Tibial nerve (tissue), 3 donors: ENCODE measurements around the gene CUZD1.

Source experiments
- CTCF ChIP-seq, 5 experiments: fragments of 200-600 bp in 3 of 5; fragments of 450-650 bp in 2 of 5; sonication (generic) in 3 of 5; IDR thresholded peaks; one replicate each; pipeline ENCODE4 v1.5.1; 2016 to 2019; ENCODE audit warnings: antibody characterized with exemption in 5 of 5, mild to moderate bottlenecking in 3 of 5, moderate library complexity in 2 of 5
- POLR2A ChIP-seq, 2 donors: fragments of 450-650 bp; IDR thresholded peaks; one replicate each; pipeline ENCODE4 v1.6.1; 2017; ENCODE audit warnings: antibody characterized with exemption in 2 of 2, mild to moderate bottlenecking in 2 of 2, moderate library complexity in 2 of 2

DNA sequence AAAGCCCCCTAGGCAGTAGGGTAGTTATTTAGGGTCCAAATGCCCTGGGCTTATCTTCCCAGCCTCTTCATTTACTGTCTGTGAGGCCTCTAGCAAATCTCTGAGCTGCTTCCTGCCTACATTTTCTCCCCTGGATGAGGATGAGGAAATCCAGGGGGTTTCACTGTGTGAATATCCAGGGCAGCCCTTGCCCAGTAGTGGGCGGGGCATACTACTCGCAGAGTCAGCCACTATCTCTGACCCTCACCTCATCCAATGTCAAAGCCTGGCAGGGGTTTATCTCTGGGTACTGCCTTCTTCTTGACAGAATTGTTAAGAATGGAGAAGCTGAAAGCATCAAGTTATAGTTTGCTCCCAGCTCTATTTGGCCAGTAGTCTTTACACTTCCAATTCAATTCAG lies 48.9 kb downstream of the CUZD1 start:
- TF ChIP-seq CTCF (IDR thresholded peaks at IDR 0.05) = no peak
- TF ChIP-seq POLR2A (IDR thresholded peaks at IDR 0.05) = no peak
